ENCODE data around the gene PHACTR1.

PHACTR1 gene

DNA sequence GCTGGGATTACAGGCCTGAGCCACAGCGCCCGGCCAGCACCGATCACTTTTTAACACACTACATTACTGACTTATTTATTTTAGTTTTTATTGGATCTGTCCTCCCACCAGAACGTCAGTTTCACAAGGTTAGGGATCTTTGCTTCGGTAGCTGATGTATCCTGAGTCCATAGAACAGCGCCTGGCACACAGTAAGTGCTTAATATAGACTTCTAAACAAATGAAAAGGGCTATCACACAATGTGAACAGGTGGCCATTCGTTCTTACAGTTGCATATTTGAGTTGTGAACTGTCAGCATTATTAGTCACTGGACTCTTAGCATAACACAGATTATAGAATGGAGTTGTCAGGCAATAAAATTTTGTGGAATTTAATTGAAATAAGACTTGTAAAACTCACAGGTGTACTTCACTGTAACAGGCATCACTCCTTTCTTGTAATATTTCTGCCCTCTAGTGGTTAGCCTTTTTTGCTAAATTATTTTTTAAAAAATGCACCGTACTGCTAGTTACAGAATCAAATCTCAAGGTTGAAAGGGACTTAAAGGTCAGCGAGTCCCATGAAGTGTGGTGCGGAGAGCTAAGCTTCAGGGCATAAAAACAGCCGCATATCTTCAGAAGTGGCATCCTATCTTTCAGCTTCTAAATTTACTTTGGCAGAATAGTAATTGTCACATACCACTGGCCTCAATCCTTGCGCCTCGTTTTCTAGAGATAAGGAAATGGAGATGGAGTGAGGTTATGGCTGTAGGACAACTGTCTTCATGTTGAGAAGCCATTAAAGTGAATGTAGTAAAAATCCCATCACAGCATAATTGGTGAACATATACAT is 615.2 kb downstream of the PHACTR1 start:
- DNase-seq = peak; percentile 58

DNA sequence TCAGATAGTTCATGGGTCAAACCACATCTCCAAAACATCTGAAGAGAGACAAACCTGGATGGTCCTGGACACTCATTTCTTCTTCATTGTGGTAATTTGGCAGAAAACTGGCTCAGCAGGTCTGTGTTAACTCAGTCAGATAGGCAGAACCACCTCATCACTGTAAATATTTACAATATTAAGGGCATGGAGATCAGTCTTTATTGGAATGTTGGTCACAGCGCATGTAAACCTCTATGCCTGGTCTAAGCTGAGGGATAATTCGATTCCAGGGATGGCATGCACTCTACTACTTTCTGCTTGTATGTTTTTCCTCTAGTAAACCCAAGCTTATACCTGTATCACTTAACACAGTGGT is 615.8 kb downstream of the PHACTR1 start:
- no peak for DNase-seq

DNA sequence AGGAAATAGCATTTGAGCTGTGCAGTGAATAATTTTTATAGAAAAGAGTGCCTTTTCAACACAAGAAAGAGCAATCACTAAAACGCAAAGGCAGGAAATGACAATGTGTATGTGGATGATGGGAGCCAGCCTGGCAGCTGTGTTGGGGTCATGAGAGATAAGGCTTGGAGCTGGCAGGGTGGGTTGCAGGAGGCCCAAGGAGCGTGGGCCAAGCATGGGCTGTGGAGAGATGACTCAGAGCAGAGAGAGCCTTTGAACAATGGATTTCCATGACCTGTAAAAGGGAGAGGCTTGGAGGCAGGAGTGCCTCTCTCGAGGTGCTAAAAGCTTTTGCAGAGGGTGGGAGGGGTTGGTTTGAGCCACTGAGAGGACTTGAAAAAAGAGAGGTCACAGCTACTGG is 618.4 kb downstream of the PHACTR1 start:
- DNase-seq = no peak

DNA sequence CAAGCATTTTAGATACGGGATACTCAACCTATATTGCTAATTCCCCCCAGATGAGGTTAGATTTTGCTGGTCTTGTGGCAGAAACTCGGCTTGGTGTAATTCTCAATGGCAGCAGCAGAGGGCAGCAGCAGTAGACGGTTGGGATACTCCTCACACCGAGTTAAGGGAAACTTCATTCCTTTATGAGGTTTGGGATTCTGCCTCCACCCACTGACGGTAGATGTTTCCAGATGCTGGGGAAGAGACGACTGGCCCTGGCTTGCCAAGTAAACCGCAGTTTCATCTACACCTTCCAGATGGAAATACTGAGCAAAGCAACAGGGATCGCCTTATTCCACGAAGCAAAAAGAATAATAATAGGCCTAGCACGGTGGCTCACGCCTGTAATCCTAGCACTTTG is 620.0 kb downstream of the PHACTR1 start:
- DNase-seq = peak; percentile 73

DNA sequence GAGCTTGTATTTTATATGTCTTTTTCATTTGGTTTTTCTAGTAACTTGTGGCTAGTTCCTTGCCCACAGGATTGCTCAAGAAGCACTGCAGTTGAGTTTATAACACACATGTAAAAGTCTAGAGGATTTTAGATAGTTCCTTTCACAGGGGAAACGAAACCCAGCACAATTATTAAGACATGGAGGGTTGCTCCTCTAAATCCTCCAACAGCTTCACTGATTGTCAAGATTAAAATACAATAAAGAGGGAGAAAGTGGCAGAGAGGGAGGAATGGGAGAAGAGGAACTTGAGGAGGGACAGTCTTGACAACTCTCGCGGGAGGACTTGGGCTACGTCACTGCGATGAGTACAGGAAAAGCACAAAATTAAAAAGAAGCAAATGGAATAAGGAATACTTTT is 621.5 kb downstream of the PHACTR1 start:
- no peak for DNase-seq

Measured in CD4-positive, alpha-beta T cell treated with Interleukin-17A for 1 hour (primary cell).